ENCODE measurements around the gene MAOA.
"Not testable (repeated sequence)": the region's sequence is repeated elsewhere in the genome, so short reads cannot be mapped to it uniquely, and the experiment has no call there.

Gene MAOA

GRCh38 chrX:43656005-43656494, at the start of gene MAOA:
Gene MAOA, plus strand, starts transcription at chrX:43656299. Its CDS starts 43 bp downstream, at chrX:43656342.
- Mint-ChIP-seq H3K4me3 (peak within 1 kb of the TSS; percentile 99), H3K36me3 (no peaks in the 10 kb centered on the region), H3K27me3 (peaks cover 16% of the 10 kb centered on the region), H3K4me1 (peaks cover 10% of the 10 kb centered on the region), H3K27ac (peak within 1 kb of the TSS; percentile 98), H3K9me3 (no peaks in the 10 kb centered on the region)
- no peak for ATAC-seq

DNA sequence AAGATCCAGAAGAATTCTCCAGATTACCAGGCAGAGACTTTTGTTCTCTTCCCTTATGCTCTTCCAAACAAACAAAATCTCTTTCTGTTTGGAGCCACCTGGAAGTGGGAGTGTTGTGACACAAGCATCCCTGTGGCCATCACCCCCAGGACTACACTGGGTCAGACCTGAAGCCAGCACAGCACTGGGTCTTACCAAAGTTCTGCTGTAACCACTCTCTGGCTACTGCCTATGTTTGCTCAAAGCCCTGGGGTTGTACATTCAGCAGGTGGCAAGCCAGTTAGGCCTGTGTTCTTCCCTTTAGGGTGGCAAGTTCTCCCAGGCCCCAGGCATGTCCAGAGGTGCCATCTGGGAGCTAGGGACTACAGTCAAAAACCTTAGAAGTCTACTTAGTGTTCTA, 43.7 kb upstream of the MAOA start:
- Mint-ChIP-seq H3K27ac (no peak overlapping the region), H3K4me3 (no peak overlapping the region), H3K36me3 (no peaks in the 10 kb centered on the region), H3K27me3 (peaks cover 26% of the 10 kb centered on the region), H3K4me1 (no peaks in the 10 kb centered on the region), H3K9me3 (no peaks in the 10 kb centered on the region)
- ATAC-seq, result no peak

DNA sequence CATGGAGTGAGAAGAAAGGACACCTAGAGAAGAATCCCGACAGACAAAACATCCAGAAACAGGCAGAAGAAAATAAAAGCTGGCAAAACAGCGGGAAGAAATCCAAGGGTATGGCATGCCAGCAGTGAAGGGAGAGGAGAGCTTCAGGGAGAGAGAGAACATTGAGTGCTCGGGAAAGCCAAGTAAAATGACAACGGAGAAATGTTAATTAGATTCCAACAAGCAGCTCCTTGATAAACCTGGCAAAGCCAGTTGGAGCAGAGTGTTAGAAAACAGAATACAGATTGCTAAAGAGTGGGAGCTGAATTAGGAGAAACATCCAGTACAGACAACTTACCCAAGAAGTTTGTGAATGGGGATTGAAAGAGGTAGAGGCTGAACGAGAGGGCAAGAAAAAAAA, 40.4 kb upstream of the MAOA start:
- Mint-ChIP-seq H3K27me3 (peaks cover 26% of the 10 kb centered on the region), H3K27ac (no peak overlapping the region), H3K4me3 (no peak overlapping the region), H3K36me3 (no peaks in the 10 kb centered on the region), H3K4me1 (no peaks in the 10 kb centered on the region), H3K9me3 (no peaks in the 10 kb centered on the region)
- ATAC-seq, result no peak

- H3K4me3 Mint-ChIP-seq, result no peak overlapping the region
- H3K27me3 Mint-ChIP-seq, result peaks cover 24% of the 10 kb centered on the region
- no peaks in the 10 kb centered on the region for H3K4me1 Mint-ChIP-seq
- no peaks in the 10 kb centered on the region for H3K36me3 Mint-ChIP-seq
- no peaks in the 10 kb centered on the region for H3K9me3 Mint-ChIP-seq
- no peak for ATAC-seq
- no peak overlapping the region for H3K27ac Mint-ChIP-seq
Observed at GRCh38 chrX:43618366-43619205, 37.5 kb upstream of the MAOA start.

- H3K27me3 Mint-ChIP-seq, result peaks cover 14% of the 10 kb centered on the region
- not testable (repeated sequence) for H3K4me1 Mint-ChIP-seq, H3K36me3 Mint-ChIP-seq, H3K4me3 Mint-ChIP-seq, H3K9me3 Mint-ChIP-seq, H3K27ac Mint-ChIP-seq, ATAC-seq
Observed at GRCh38 chrX:43619861-43620260, 36.2 kb upstream of the MAOA start.

GRCh38 chrX:43627147-43627546, 29.0 kb upstream of the MAOA start:
- ATAC-seq, result no peak
- Mint-ChIP-seq H3K36me3 (no peaks in the 10 kb centered on the region), H3K27me3 (no peaks in the 10 kb centered on the region), H3K4me1 (no peaks in the 10 kb centered on the region), H3K4me3 (no peak overlapping the region), H3K27ac (no peak overlapping the region), H3K9me3 (no peaks in the 10 kb centered on the region)

GRCh38 chrX:43627669-43628068, 28.4 kb upstream of the MAOA start:
- no peak overlapping the region for H3K27ac Mint-ChIP-seq
- no peaks in the 10 kb centered on the region for H3K4me1 Mint-ChIP-seq
- no peaks in the 10 kb centered on the region for H3K36me3 Mint-ChIP-seq
- no peaks in the 10 kb centered on the region for H3K27me3 Mint-ChIP-seq
- H3K4me3 Mint-ChIP-seq, result no peak overlapping the region
- no peak for ATAC-seq
- no peaks in the 10 kb centered on the region for H3K9me3 Mint-ChIP-seq

DNA sequence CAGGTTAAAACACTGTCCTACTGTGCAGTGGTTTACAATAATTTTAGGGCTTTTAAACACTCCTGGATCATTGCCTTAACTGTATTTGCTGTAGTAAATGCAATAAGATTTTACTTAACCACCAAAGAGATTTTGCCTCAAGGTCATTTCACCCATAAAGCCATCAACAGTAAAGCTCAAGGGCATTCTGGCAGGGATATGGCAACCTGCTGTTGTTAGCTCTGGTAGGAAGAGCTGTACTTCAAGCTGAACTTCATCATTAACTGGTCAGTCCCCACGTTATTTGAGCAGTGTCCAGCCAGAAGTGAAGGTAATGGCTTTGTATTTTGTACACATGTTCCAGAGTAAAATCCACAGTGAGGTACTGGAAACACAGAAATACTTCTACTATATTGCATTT, 26.9 kb upstream of the MAOA start:
- H3K9me3 Mint-ChIP-seq, result no peaks in the 10 kb centered on the region
- H3K4me3 Mint-ChIP-seq, result no peak overlapping the region
- no peaks in the 10 kb centered on the region for H3K36me3 Mint-ChIP-seq
- no peak overlapping the region for H3K27ac Mint-ChIP-seq
- no peaks in the 10 kb centered on the region for H3K27me3 Mint-ChIP-seq
- ATAC-seq, result no peak
- H3K4me1 Mint-ChIP-seq, result no peaks in the 10 kb centered on the region

GRCh38 chrX:43631841-43632240, 24.3 kb upstream of the MAOA start:
- Mint-ChIP-seq H3K27me3 (no peaks in the 10 kb centered on the region), H3K9me3 (no peaks in the 10 kb centered on the region), H3K36me3 (no peaks in the 10 kb centered on the region), H3K4me3 (no peak overlapping the region), H3K27ac (no peak overlapping the region), H3K4me1 (no peaks in the 10 kb centered on the region)
- no peak for ATAC-seq

DNA sequence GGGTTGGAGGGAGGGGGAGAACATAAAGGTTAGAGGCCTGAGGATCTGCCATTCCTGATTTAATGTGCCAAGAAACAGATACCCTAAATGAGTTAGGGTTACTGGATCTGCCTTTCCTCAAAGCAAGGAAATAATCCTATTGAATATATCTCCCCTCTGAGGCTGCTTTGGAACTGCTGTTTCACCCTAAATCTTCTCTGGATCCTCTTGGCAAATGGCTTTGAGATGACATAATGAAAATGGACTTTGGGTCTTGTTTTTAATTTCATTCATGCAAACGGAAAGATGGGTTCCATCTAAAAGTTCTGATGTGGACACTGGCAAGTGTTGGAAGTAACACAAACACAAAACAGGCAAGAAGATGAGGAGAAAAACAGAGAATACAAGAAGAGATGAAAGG, 23.0 kb upstream of the MAOA start:
- Mint-ChIP-seq H3K4me1 (no peaks in the 10 kb centered on the region), H3K9me3 (no peaks in the 10 kb centered on the region), H3K36me3 (no peaks in the 10 kb centered on the region), H3K27me3 (no peaks in the 10 kb centered on the region), H3K4me3 (no peak overlapping the region), H3K27ac (no peak overlapping the region)
- no peak for ATAC-seq

DNA sequence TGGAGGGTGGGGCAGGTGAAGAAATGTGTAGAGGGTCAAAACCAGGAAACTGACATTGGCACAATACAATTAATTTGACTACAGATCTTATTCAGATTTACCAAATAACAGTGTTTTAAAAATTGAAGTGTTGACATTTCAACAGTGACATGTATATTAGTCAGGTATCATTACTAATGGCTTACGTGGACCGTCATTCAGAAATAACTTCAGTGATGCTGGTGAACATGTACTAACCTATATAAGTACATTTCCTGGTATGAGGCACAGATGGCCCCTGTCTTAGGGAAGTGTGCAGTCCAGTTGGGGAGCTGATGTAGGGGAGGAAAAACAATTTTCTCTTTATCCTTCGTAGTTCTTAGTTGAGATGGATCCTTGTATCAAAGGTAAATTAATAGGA, 22.3 kb upstream of the MAOA start:
- no peaks in the 10 kb centered on the region for H3K27me3 Mint-ChIP-seq
- H3K36me3 Mint-ChIP-seq, result no peaks in the 10 kb centered on the region
- no peak overlapping the region for H3K4me3 Mint-ChIP-seq
- ATAC-seq, result no peak
- no peaks in the 10 kb centered on the region for H3K4me1 Mint-ChIP-seq
- no peaks in the 10 kb centered on the region for H3K9me3 Mint-ChIP-seq
- H3K27ac Mint-ChIP-seq, result no peak overlapping the region

GRCh38 chrX:43640482-43640881, 15.6 kb upstream of the MAOA start:
- Mint-ChIP-seq H3K4me3 (no peak overlapping the region), H3K27ac (no peak overlapping the region), H3K4me1 (peaks cover 8% of the 10 kb centered on the region), H3K9me3 (no peaks in the 10 kb centered on the region), H3K27me3 (no peaks in the 10 kb centered on the region), H3K36me3 (no peaks in the 10 kb centered on the region)
- ATAC-seq, result no peak

DNA sequence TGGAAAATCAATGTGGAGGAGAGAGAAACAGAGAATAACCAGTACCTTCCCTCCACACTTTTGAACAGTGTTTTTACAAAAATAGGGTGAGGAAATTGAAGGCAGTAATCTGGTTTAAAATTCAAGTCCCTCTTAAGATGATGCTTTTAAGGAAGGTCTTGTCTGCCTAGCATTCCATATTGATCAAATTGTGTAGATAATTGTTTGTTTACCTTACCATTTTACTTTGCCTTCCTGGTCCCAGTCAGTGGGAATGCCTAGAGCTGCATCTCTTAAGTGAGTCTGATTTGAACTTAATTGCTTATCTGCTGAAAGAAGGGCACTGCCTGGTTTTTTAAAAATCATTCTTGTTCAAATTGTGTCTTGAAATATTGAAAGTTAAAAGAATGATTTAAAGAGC, 14.4 kb upstream of the MAOA start:
- Mint-ChIP-seq H3K4me1 (peaks cover 8% of the 10 kb centered on the region), H3K4me3 (no peak overlapping the region), H3K36me3 (no peaks in the 10 kb centered on the region), H3K27ac (no peak overlapping the region), H3K27me3 (no peaks in the 10 kb centered on the region), H3K9me3 (no peaks in the 10 kb centered on the region)
- ATAC-seq, result no peak

GRCh38 chrX:43643201-43643600, 12.9 kb upstream of the MAOA start:
- no peak for ATAC-seq
- Mint-ChIP-seq H3K9me3 (no peaks in the 10 kb centered on the region), H3K27ac (peak overlapping the region; percentile 40), H3K4me1 (peaks cover 8% of the 10 kb centered on the region), H3K36me3 (no peaks in the 10 kb centered on the region), H3K4me3 (peak overlapping the region; percentile 13), H3K27me3 (no peaks in the 10 kb centered on the region)

DNA sequence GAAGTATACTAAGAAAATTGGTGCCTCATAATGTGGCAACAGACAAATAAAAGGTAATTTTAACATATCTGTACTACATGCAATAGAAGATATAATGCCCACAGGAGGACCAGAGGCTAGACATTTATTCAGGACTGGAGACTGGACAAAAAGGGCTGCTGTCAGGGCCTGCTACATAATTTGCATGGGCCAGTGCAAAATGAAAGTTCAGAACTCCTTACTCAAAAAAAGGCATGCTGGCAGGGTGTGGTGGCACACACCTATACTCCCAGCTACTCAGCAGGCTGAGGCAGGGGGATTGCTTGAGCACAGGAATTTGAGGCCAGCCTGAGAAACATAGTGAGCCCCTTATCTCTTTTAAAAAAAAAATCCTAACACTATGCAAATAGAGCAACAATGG, 12.4 kb upstream of the MAOA start:
- ATAC-seq, result no peak
- Mint-ChIP-seq H3K27me3 (no peaks in the 10 kb centered on the region), H3K36me3 (no peaks in the 10 kb centered on the region), H3K4me3 (no peak overlapping the region), H3K9me3 (no peaks in the 10 kb centered on the region), H3K4me1 (peaks cover 8% of the 10 kb centered on the region), H3K27ac (peak overlapping the region; percentile 40)

GRCh38 chrX:43644124-43644701, 11.9 kb upstream of the MAOA start:
- peaks cover 8% of the 10 kb centered on the region for H3K4me1 Mint-ChIP-seq
- no peak for ATAC-seq
- no peak overlapping the region for H3K4me3 Mint-ChIP-seq
- no peaks in the 10 kb centered on the region for H3K36me3 Mint-ChIP-seq
- no peaks in the 10 kb centered on the region for H3K27me3 Mint-ChIP-seq
- H3K9me3 Mint-ChIP-seq, result no peaks in the 10 kb centered on the region
- no peak overlapping the region for H3K27ac Mint-ChIP-seq

All from stimulated activated memory B cell treated with anti-CD40 and anti-IgM and Interleukin-4, amounts not matched to agents 10 μg/mL and 1 μg/mL and 100 μg/mL, for 72 hours (primary cell).